T-helper 2 cell (primary cell): ENCODE results near the gene CLTCL1.
"Not testable (repeated sequence)": the region's sequence is repeated elsewhere in the genome, so short reads cannot be mapped to it uniquely, and the experiment has no call there.

ENCODE experiments used
- DNase-seq, 5 experiments: peaks; one replicate each; pipeline versions ENCODE4 v3.0.0 to v3.0.0-alpha.2; 2012 to 2022

Gene CLTCL1

GRCh38 chr22:19216579-19216978, 74.9 kb downstream of the CLTCL1 start:
- no peak for DNase-seq

GRCh38 chr22:19215360-19215759, 76.2 kb downstream of the CLTCL1 start:
- no peak for DNase-seq

GRCh38 chr22:19214078-19214473, 77.4 kb downstream of the CLTCL1 start:
- no peak for DNase-seq

- no peak for DNase-seq
Measured at GRCh38 chr22:19213442-19214077, 78.0 kb downstream of the CLTCL1 start.

GRCh38 chr22:19213001-19213400, 78.5 kb downstream of the CLTCL1 start:
- DNase-seq = no peak

- DNase-seq = no peak
Measured at GRCh38 chr22:19212302-19212870, 79.1 kb downstream of the CLTCL1 start.

DNA sequence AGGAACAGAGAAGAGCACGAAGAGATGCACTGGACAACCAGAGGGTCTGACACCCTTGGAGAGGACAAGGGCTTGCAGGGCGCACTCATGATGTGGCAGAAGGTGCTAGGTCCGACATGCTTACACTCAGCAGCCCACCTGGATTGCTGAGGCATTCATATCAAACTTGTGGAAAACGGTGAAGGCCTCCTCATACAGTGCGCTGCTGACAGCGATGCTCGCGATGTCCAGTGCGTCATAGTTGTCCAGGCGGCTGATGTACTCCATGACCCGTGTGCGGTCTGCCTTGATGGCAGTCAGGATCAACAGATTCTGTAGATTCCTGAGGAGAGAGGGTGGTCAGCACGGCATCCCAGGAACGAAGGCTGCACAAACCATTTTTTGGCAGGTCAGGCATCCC, 81.3 kb downstream of the CLTCL1 start:
- no peak for DNase-seq

DNA sequence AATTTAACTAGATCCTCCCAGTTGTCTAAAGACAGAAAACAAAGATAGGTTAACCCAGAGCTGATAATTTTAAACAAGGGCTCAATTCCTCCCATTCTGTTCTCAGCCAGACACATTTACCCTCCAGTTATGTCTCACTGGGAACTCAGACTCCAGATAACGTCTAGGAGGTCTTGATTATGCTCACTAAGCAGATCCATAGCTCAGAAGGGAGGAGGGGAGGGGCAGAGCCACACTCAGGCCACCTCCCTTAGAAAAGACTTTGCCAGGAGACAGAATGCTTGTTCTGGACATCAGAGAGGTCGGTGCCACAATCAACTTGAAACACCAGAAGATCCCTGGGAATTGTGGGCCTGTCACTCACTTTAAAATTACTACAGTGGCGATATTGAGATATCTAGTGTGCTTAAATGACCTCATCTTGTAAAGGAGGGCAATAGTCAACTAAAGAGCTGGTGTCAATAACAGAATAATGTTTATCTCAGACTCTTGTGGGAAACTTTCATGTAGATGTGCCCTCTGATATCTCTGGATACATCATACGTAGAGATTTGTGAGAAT, 83.2 kb downstream of the CLTCL1 start:
- DNase-seq = no peak

GRCh38 chr22:19207884-19208283, 83.6 kb downstream of the CLTCL1 start:
- DNase-seq = no peak

DNA sequence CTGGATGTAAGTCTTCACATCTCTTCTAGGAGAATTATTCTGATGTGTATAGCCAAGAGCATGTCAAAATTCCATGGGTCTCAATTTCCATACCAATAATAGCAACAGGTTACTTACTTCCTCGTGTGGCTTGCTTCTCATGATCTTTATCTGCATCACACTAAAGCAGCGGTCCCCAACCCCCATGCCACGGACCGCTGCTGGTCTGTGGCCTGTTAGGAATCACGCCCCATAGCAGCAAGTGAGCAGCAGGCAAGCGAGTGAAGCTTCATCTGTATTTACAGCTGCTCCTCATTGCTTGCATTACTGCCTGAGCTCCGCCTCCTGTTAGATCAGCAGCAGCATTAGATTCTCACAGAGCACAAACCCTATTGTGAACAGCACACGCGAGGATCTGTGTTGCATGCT, 84.1 kb downstream of the CLTCL1 start:
- DNase-seq = no peak

GRCh38 chr22:19206287-19206686, 85.2 kb downstream of the CLTCL1 start:
- DNase-seq = no peak

GRCh38 chr22:19204640-19205039, 86.9 kb downstream of the CLTCL1 start:
- DNase-seq = no peak

DNA sequence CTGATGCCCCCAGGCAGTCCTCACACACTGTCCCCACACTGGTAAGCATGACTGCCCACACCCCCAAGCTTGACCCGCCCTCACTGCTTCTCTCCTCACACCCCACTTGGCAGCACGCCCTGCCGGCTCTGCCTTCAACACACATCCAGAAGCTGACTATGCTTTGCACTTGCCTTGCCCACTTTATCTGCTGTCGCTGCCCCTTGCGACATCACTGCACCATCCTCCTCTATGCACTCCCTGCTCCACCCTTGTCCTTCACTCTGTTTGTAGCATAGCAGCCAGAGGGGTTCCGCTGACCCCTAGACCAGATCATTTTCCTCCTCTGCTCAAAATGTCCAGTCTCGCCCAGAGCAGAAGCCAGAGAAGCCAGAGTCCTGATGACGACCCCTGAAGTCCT, 87.7 kb downstream of the CLTCL1 start:
- no peak for DNase-seq

GRCh38 chr22:19202799-19203186, 88.7 kb downstream of the CLTCL1 start:
- DNase-seq = not testable (repeated sequence)

- DNase-seq = no peak
Measured at GRCh38 chr22:19201869-19202798, 89.4 kb downstream of the CLTCL1 start.

GRCh38 chr22:19201130-19201868, 90.2 kb downstream of the CLTCL1 start:
- no peak for DNase-seq

- no peak for DNase-seq
Measured at GRCh38 chr22:19199479-19199878, 92.0 kb downstream of the CLTCL1 start.

DNA sequence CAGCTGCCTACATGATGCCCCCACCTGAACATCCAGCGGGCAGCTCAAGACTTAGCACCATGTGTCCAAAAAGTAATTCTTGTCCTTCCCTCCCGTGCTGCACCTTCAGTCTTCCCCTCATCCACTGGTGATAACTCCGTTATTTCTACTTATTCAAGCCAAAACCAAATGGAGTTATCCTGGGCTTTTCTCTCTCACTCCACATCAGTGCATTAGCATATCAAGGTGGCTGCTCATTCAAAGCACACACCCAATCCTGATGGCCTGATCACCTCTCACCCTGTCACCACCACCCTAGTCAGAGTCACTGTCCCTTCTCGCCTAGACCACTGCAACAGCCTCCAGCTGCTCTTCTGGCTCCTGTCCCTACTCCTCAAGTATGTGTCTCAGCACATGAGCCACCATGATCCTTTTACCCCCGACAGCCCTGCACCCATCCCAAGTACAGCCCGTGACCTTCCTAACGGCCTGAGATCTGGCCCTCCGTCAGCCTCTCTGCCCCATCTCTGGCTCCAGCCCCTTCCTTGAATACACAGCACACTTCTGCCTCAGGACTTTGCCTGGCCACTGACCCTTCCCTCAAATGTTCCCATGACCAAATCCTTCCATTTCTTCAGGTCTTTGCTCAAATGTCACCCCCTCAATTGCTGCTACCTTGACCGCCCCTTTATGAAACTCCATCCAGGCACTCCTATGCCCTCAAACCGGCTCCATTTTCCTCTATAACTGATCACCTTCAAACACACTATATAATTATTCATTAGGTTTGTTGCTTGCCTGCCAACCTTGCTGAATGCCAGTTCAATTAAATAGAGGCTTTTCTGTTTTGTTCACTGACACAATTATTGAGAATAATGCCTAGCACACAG, 93.3 kb downstream of the CLTCL1 start:
- DNase-seq = no peak

DNA sequence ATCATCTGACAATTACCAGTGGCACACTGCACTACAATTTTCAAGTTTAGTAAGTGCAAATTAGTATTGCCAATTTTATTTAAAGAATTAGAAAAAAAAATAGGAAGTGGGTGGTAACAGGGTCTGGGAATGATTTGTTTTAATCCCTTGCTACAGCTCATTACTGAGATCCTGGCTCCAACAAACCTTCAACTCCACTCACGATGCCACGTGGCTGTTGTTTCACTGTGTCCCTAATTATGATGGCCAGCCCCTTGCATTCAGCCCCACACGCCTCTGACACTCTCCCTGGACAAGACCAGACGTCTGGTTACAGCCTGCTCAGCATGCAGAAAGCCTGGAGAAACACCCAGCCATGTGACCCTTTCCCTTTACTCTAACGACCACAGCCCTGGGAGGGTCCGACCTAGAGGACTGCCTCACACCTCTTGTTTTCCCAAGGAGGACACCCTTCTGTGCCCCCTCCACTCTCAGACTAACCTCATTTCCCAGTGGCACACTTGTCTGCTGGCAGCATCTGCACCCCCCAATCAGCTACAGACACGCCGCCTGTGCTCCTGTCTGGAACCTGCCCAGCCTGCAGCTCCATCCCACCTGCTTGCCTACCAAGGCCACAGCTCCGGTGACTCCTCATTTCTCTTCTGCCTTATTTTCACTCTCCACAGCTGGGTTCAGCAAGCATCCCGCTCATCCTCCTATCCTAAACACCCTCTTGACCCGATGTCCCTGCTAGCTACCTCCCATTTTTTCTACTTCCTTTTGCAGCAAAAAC, 94.5 kb downstream of the CLTCL1 start:
- no peak for DNase-seq

GRCh38 chr22:19195796-19196731, 95.5 kb downstream of the CLTCL1 start:
- peak in 1 of 5 experiments; percentile 55 for DNase-seq
